IMR-90 (cell line): ENCODE results near the gene NEDD4L.
"Not testable (repeated sequence)": the region's sequence is repeated elsewhere in the genome, so short reads cannot be mapped to it uniquely, and the experiment has no call there.

Source experiments
- BHLHE40 ChIP-seq: fragments of 150-350 bp; IDR thresholded peaks from 2 replicates; pipeline ENCODE4 v1.6.1; 2016; ENCODE audit warnings: mild to moderate bottlenecking, low read depth, low read length
- CEBPB ChIP-seq: IDR thresholded peaks from 2 replicates; pipeline ENCODE4 v1.6.1; 2012; ENCODE audit warnings: low read depth, low read length, improper control_type of control experiment
- CHD1 ChIP-seq: IDR thresholded peaks from 2 replicates; pipeline ENCODE4 v1.6.1; 2012; ENCODE audit warnings: low read depth, low read length, improper control_type of control experiment
- FOS ChIP-seq: fragments of 150-350 bp; IDR thresholded peaks from 2 replicates; pipeline ENCODE4 v1.6.1; 2016; ENCODE audit warnings: low read depth, low read length
- MAFK ChIP-seq: IDR thresholded peaks from 2 replicates; pipeline ENCODE4 v1.6.1; 2012; ENCODE audit warnings: low read depth, low read length, improper control_type of control experiment
- MXI1 ChIP-seq: IDR thresholded peaks from 2 replicates; pipeline ENCODE4 v1.6.1; 2012; ENCODE audit warnings: low read depth, mild to moderate bottlenecking, low read length, moderate library complexity, borderline replicate concordance
- NFE2L2 ChIP-seq: fragments of 150-350 bp; IDR thresholded peaks from 2 replicates; pipeline ENCODE4 v1.6.1; 2016; ENCODE audit warnings: low read depth, mild to moderate bottlenecking, low read length
- POLR2A ChIP-seq: IDR thresholded peaks from 2 replicates; pipeline ENCODE4 v1.6.1; 2012; ENCODE audit warnings: mild to moderate bottlenecking, low read depth, low read length
- RAD21 ChIP-seq: IDR thresholded peaks from 2 replicates; pipeline ENCODE4 v1.6.1; 2012; ENCODE audit warnings: low read length, improper control_type of control experiment
- RCOR1 ChIP-seq: IDR thresholded peaks from 2 replicates; pipeline ENCODE4 v1.6.1; 2012; ENCODE audit warnings: mild to moderate bottlenecking, low read length, improper control_type of control experiment; ENCODE audit not compliant: insufficient replicate concordance
- RFX5 ChIP-seq: IDR thresholded peaks from 2 replicates; pipeline ENCODE4 v1.8.0; 2012; ENCODE audit warnings: low read depth, mild to moderate bottlenecking, low read length, moderate library complexity
- SMC3 ChIP-seq: fragments of 150-350 bp; IDR thresholded peaks from 2 replicates; pipeline ENCODE4 v1.6.1; 2016; ENCODE audit warnings: low read depth, mild to moderate bottlenecking, antibody characterized with exemption, low read length, moderate library complexity
- TF ChIP-seq, protein P1 (sequence below): conservative IDR thresholded peaks from 2 replicates; pipeline ENCODE4 v1.5.1; 2012; ENCODE audit warnings: mild to moderate bottlenecking, low read depth, low read length, improper control_type of control experiment
- TF ChIP-seq, protein P2 (sequence below): fragments of 150-350 bp; IDR thresholded peaks from 2 replicates; pipeline ENCODE4 v1.6.1; 2017; ENCODE audit warnings: mild to moderate bottlenecking, antibody characterized with exemption, low read length, low read depth

DNA sequence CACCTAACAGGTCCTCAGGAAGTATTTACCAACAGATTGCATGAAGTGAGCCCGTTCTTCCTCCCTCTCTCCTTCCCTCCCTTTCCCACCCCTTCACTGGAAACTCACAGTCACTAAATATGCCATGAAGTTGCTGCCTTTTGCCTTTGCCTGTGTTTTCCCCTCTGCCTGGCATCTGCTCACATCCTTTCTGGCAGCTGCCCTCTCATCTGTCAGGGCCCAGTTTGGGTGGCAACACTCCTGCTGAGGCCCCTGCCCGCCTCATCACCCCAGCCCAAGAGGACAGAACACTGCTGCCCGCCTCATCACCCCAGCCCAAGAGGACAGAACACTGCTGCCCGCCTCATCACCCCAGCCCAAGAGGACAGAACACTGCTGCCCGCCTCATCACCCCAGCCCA, 126.0 kb downstream of the NEDD4L start:
- not testable (repeated sequence) for TF ChIP-seq POLR2A, FOS, RCOR1, BHLHE40, CEBPB, NFE2L2, SMC3, CHD1, RAD21, MXI1, RFX5, MAFK
- TF ChIP-seq, protein P1, sequence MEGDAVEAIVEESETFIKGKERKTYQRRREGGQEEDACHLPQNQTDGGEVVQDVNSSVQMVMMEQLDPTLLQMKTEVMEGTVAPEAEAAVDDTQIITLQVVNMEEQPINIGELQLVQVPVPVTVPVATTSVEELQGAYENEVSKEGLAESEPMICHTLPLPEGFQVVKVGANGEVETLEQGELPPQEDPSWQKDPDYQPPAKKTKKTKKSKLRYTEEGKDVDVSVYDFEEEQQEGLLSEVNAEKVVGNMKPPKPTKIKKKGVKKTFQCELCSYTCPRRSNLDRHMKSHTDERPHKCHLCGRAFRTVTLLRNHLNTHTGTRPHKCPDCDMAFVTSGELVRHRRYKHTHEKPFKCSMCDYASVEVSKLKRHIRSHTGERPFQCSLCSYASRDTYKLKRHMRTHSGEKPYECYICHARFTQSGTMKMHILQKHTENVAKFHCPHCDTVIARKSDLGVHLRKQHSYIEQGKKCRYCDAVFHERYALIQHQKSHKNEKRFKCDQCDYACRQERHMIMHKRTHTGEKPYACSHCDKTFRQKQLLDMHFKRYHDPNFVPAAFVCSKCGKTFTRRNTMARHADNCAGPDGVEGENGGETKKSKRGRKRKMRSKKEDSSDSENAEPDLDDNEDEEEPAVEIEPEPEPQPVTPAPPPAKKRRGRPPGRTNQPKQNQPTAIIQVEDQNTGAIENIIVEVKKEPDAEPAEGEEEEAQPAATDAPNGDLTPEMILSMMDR = not testable (repeated sequence)
- TF ChIP-seq, protein P2, sequence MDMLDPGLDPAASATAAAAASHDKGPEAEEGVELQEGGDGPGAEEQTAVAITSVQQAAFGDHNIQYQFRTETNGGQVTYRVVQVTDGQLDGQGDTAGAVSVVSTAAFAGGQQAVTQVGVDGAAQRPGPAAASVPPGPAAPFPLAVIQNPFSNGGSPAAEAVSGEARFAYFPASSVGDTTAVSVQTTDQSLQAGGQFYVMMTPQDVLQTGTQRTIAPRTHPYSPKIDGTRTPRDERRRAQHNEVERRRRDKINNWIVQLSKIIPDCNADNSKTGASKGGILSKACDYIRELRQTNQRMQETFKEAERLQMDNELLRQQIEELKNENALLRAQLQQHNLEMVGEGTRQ = not testable (repeated sequence)
